WERI-Rb-1 (cell line): ENCODE results near the gene ZNF763.
A peak's percentile ranks its signal among the peaks of the same experiment; 100 is the strongest.

ENCODE experiments used
- DNase-seq: peaks from one replicate; pipeline ENCODE4 v3.0.0-alpha.2; 2020
- H3K27ac ChIP-seq: fragments of 250-450 bp; sonication (Bioruptor Pico); 2 replicates; pipeline ENCODE4 v1.5.1; 2020; ENCODE audit warnings: mild to moderate bottlenecking, moderate library complexity
- H3K27me3 ChIP-seq: fragments of 250-450 bp; sonication (Bioruptor Pico); 2 replicates; pipeline ENCODE4 v1.5.1; 2021; ENCODE audit warnings: mild to moderate bottlenecking, low read depth, moderate library complexity; ENCODE audit not compliant: insufficient read depth, severe bottlenecking
- H3K36me3 ChIP-seq: fragments of 250-450 bp; sonication (Bioruptor Pico); 2 replicates; pipeline ENCODE4 v1.5.1; 2020; ENCODE audit warnings: mild to moderate bottlenecking, moderate library complexity
- H3K4me3 ChIP-seq: 2 replicates; pipeline ENCODE4 v1.5.1; 2011; ENCODE audit warnings: low read depth, mild to moderate bottlenecking, control low read depth, low read length
- H3K9me3 ChIP-seq: fragments of 250-450 bp; sonication (Bioruptor Pico); 2 replicates; pipeline ENCODE4 v1.5.1; 2021; ENCODE audit warnings: mild to moderate bottlenecking, moderate library complexity; ENCODE audit not compliant: severe bottlenecking
- TF ChIP-seq, protein P1 (sequence below): IDR thresholded peaks from 2 replicates; pipeline ENCODE4 v1.5.1; 2011; ENCODE audit warnings: low read depth, mild to moderate bottlenecking, control low read depth, inconsistent platforms, low read length

Gene ZNF763

DNA sequence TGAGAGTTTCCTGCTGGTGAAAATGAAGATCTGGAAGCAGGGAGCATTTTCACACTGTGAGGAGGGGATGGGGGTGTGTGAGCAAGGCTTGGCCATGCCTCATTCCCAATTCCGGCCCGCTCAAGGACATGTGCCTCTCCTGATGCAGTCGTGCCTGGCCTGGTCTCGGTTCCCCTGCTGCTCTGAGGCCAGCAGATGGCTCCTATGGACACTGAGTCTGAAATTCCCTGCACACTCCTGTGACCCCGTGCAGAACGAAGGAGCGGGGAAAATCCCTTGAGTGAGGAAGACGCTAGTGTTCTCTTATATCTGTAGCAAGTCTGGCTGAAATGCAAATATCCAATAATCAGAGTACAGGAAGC lies 363 bp upstream of the ZNF763 start:
- Histone ChIP-seq H3K9me3 (no peaks in the 10 kb centered on the region), H3K4me3 (peak overlapping the region; percentile 93), H3K27ac (peak overlapping the region; percentile 65)

DNA sequence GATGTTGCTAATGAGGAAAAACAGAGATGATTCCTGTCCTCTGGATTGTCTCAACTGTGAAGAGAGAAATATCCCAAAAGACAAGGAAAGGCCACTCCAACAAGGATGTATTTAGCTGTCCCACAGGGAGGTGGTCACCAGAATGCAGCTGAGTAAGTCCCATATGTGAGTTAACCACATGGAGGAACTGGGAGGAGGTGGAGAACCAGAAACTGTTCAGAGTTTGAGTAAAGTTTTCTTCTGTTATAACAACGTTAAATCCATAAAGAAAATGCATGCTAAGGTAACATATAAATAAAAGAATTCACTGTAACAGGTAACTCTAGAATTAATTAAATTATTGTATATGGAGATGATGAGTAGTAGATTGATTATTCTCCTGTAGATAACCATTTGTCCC lies 5.3 kb downstream of the ZNF763 start:
- DNase-seq, result no peak
- TF ChIP-seq, protein P1, sequence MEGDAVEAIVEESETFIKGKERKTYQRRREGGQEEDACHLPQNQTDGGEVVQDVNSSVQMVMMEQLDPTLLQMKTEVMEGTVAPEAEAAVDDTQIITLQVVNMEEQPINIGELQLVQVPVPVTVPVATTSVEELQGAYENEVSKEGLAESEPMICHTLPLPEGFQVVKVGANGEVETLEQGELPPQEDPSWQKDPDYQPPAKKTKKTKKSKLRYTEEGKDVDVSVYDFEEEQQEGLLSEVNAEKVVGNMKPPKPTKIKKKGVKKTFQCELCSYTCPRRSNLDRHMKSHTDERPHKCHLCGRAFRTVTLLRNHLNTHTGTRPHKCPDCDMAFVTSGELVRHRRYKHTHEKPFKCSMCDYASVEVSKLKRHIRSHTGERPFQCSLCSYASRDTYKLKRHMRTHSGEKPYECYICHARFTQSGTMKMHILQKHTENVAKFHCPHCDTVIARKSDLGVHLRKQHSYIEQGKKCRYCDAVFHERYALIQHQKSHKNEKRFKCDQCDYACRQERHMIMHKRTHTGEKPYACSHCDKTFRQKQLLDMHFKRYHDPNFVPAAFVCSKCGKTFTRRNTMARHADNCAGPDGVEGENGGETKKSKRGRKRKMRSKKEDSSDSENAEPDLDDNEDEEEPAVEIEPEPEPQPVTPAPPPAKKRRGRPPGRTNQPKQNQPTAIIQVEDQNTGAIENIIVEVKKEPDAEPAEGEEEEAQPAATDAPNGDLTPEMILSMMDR, result no peak

More for the DNA sequence above, 363 bp upstream of the ZNF763 start:
- peak; percentile 72 for DNase-seq
- TF ChIP-seq, protein P1, result peak; percentile 44; the same call in 1 of the 2 replicates
- Histone ChIP-seq H3K36me3 (no peaks in the 10 kb centered on the region), H3K27me3 (no peaks in the 10 kb centered on the region)

DNA sequence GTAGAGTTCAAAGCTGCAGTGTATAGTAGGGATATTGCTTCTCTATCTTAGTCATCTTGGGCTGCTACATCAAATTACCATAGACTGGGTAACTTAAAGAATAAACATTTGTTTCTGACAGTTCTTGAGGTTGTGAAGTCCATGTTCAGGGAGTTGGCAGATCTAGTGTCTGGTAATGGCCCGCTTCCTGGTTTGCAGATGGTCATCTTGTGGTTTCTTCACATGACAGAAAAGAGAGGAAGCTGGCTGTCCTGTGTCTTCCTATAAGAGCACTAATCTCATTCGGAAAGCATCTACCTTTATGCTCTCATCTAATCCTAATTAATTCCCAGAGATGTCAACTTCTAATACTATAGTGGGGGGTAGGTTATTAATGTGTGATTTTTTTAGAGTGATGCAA lies 6.2 kb downstream of the ZNF763 start:
- TF ChIP-seq, protein P1, result no peak
- no peak for DNase-seq
- Histone ChIP-seq H3K27ac (no peak overlapping the region), H3K9me3 (peaks cover 3% of the 10 kb centered on the region), H3K36me3 (no peaks in the 10 kb centered on the region), H3K27me3 (no peaks in the 10 kb centered on the region), H3K4me3 (no peak overlapping the region)

More for the DNA sequence above, 5.3 kb downstream of the ZNF763 start:
- Histone ChIP-seq H3K36me3 (no peaks in the 10 kb centered on the region), H3K4me3 (no peak overlapping the region), H3K9me3 (no peaks in the 10 kb centered on the region), H3K27ac (no peak overlapping the region), H3K27me3 (no peaks in the 10 kb centered on the region)

DNA sequence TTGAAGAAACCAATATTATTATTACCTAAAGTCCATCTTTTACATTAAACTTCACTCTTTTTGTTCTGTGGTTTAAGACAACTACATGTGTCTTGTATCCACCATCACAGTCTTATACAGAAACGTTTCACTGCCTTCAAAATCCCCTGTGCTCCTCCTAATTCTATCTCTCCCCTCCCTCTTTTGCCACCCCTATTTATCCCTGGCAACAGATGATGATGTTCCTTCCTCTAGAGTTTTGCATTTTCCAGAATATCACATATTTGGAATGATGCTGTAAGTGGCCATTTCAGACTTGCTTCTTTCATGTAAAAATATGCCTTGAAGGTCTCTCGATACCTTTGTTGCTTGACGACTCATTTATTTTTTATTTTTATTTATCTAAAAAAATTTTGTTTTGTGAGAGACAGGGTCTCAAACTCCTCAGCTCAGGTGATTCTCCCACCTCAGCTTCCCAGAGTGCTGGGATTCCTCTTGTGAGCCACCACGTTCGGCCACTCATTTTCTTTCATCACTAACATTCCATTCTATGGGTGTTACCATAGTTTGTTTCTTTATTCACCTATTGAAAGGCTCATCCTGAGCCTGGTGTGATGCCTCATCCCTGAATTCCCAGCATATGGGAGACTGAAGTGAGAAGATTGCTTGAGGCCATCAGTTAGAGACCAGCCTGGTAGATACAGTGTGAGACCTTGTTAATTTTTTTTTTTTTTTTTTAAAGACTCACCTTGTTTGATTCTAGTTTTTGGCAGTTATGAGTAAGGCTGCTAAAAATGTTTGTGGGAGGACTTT lies 8.4 kb downstream of the ZNF763 start:
- no peaks in the 10 kb centered on the region for H3K27me3 ChIP-seq
- TF ChIP-seq, protein P1, result no peak
- H3K9me3 ChIP-seq, result peaks cover 3% of the 10 kb centered on the region
- no peak overlapping the region for H3K4me3 ChIP-seq
- peaks cover 3% of the 10 kb centered on the region for H3K36me3 ChIP-seq
- H3K27ac ChIP-seq, result no peak overlapping the region
- DNase-seq, result no peak

DNA sequence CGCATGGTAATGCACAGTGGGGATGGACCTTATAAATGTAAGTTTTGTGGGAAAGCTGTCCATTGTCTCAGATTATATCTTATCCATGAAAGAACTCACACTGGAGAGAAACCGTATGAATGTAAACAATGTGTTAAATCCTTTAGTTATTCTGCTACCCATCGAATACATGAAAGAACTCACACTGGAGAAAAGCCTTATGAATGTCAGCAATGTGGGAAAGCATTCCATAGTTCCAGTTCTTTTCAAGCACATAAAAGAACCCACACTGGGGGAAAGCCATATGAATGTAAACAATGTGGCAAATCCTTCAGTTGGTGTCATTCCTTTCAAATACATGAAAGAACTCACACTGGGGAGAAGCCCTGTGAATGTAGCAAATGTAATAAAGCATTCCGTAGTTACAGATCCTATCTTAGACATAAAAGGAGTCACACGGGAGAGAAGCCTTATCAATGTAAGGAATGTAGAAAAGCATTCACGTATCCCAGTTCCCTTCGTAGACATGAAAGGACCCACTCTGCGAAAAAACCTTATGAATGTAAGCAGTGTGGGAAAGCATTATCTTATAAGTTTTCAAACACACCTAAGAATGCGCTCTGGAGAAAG lies 13.8 kb downstream of the ZNF763 start:
- Histone ChIP-seq H3K27me3 (no peaks in the 10 kb centered on the region), H3K4me3 (no peak overlapping the region), H3K9me3 (peaks cover 31% of the 10 kb centered on the region), H3K36me3 (peaks cover 8% of the 10 kb centered on the region), H3K27ac (no peak overlapping the region)
- TF ChIP-seq, protein P1, result no peak
- DNase-seq, result no peak
